Endothelial cell of umbilical vein (primary cell): ENCODE data around the gene VPS36. TPM values are rescaled to one million over a fixed set of nuclear protein-coding genes. Genes with fewer than 3 reads are reported as not detected.

Experiments
- BruUV-seq: library from RNA; stranded (reverse); fragments of 400-500 nt; replicated peaks from 2 replicates; lab custom pipeline; 2021; lab: Mats Ljungman, UMichigan
- CTCF ChIA-PET: fragments of 300-600, 350-600 bp; sonication (Branson Sonifier 250); formaldehyde crosslinking; loops from one replicate; lab custom pipeline; 2021; ENCODE audit warnings: antibody characterized with exemption, inconsistent platforms; lab: Charles Lee
- POLR2A ChIA-PET: fragments of 300-600, 350-600 bp; sonication (Branson Sonifier 250); formaldehyde crosslinking; loops from one replicate; lab custom pipeline; 2021; ENCODE audit warnings: antibody characterized with exemption, inconsistent platforms; lab: Charles Lee
- DNase-seq: peaks from one replicate; pipeline ENCODE4 v3.0.0-alpha.2; 2011; ENCODE audit warnings: low read depth, low spot score
- FAIRE-seq: peaks from 2 replicates; lab custom pipeline; 2011; peaks lifted over from hg19 to GRCh38; lab: Jason Lieb, UNC
- H2AFZ ChIP-seq: 2 replicates; pipeline ENCODE4 v1.6.0; 2012; ENCODE audit warnings: low read depth, low read length, control low read depth, inconsistent platforms
- H3K27ac ChIP-seq: 2 replicates; pipeline ENCODE4 v1.5.1; 2011; ENCODE audit warnings: low read depth, mild to moderate bottlenecking, control low read depth, low read length, moderate library complexity; ENCODE audit not compliant: insufficient read depth
- H3K27me3 ChIP-seq, 2 experiments: 2 replicates each; pipeline versions ENCODE4 v1.6.0 to v1.6.1; 2011; ENCODE audit warnings: low read length in 2 of 2, mixed read lengths in 1 of 2; ENCODE audit not compliant: control insufficient read depth in 2 of 2, insufficient read depth in 2 of 2
- H3K36me3 ChIP-seq, 2 experiments: 2 replicates in 1 of 2; 3 replicates in 1 of 2; pipeline ENCODE4 v1.5.1; 2011; ENCODE audit warnings: low read length in 2 of 2, mild to moderate bottlenecking in 1 of 2, moderate library complexity in 1 of 2; ENCODE audit not compliant: control insufficient read depth in 2 of 2, insufficient read depth in 2 of 2; ENCODE audit errors: extremely low read depth in 1 of 2
- H3K4me1 ChIP-seq: 3 replicates; pipeline ENCODE4 v1.5.1; 2011; ENCODE audit warnings: mild to moderate bottlenecking, low read length; ENCODE audit not compliant: control insufficient read depth, insufficient read depth; ENCODE audit errors: extremely low read depth
- H3K4me2 ChIP-seq: 2 replicates; pipeline ENCODE4 v1.6.1; 2011; ENCODE audit warnings: low read length, control low read depth, mixed read lengths; ENCODE audit not compliant: insufficient read depth
- H3K4me3 ChIP-seq, 3 experiments: fragments of 200-600 bp in 1 of 3; sonication (generic), shearing (Covaris generic) in 1 of 3; replicated peaks in 1 of 3; 2 replicates each; pipeline ENCODE4 v1.5.1; 2011 to 2016; ENCODE audit warnings: control low read depth in 3 of 3, low read length in 3 of 3, mild to moderate bottlenecking in 2 of 3, inconsistent platforms in 1 of 3, low read depth in 1 of 3, moderate library complexity in 1 of 3; ENCODE audit not compliant: insufficient read depth in 1 of 3
- H3K79me2 ChIP-seq: 2 replicates; pipeline ENCODE4 v1.6.0; 2012; ENCODE audit warnings: low read length, inconsistent platforms; ENCODE audit not compliant: control insufficient read depth, insufficient read depth
- H3K9ac ChIP-seq: replicated peaks from 2 replicates; pipeline ENCODE3; 2011; ENCODE audit warnings: low read length, control low read depth; ENCODE audit not compliant: insufficient read depth; ENCODE audit errors: extremely low read depth
- H3K9me1 ChIP-seq: replicated peaks from 3 replicates; pipeline ENCODE4 v1.6.0; 2011; ENCODE audit warnings: mild to moderate bottlenecking, low read length; ENCODE audit not compliant: control insufficient read depth, insufficient read depth; ENCODE audit errors: extremely low read depth
- H3K9me3 ChIP-seq: replicated peaks from 2 replicates; pipeline ENCODE4 v1.5.1; 2012; ENCODE audit warnings: low read length, inconsistent platforms; ENCODE audit not compliant: control insufficient read depth, insufficient read depth
- H4K20me1 ChIP-seq: replicated peaks from 2 replicates; pipeline ENCODE3; 2011; ENCODE audit warnings: mild to moderate bottlenecking, low read length; ENCODE audit not compliant: control insufficient read depth, insufficient read depth; ENCODE audit errors: extremely low read depth
- EZH2 ChIP-seq: IDR thresholded peaks from 2 replicates; pipeline ENCODE4 v1.6.1; 2012; ENCODE audit warnings: borderline replicate concordance, low read depth, mild to moderate bottlenecking, moderate library complexity, low read length, inconsistent platforms; ENCODE audit not compliant: severe bottlenecking
- FOS ChIP-seq: IDR thresholded peaks from 2 replicates; pipeline ENCODE4 v1.6.1; 2011; ENCODE audit warnings: mild to moderate bottlenecking, low read length, moderate library complexity, borderline replicate concordance; ENCODE audit not compliant: insufficient read depth
- GATA2 ChIP-seq: IDR thresholded peaks from 2 replicates; pipeline ENCODE4 v1.7.0; 2011; ENCODE audit warnings: low read depth, mild to moderate bottlenecking, moderate library complexity, mixed read lengths, low read length; ENCODE audit not compliant: insufficient read length, insufficient read depth
- JUN ChIP-seq: IDR thresholded peaks from 2 replicates; pipeline ENCODE4 v1.6.1; 2011; ENCODE audit warnings: borderline replicate concordance, low read depth; ENCODE audit not compliant: insufficient read length, insufficient read depth
- MAX ChIP-seq: IDR thresholded peaks from 2 replicates; pipeline ENCODE4 v1.6.1; 2011; ENCODE audit not compliant: insufficient read depth, insufficient read length
- MYC ChIP-seq: IDR thresholded peaks from one replicate; pipeline ENCODE4 v1.6.1; 2011; ENCODE audit warnings: mild to moderate bottlenecking, low read depth, low read length
- POLR2A ChIP-seq: IDR thresholded peaks from 2 replicates; pipeline ENCODE4 v1.6.1; 2012; ENCODE audit warnings: low read depth, mild to moderate bottlenecking, control low read depth, low read length
- POLR2AphosphoS5 ChIP-seq: IDR thresholded peaks from 2 replicates; pipeline ENCODE4 v1.6.1; 2012; ENCODE audit warnings: low read depth, mild to moderate bottlenecking, control low read depth, low read length, moderate library complexity; ENCODE audit not compliant: insufficient read depth
- dilution Hi-C: fragments of 300-500 bp; cut with MboI; formaldehyde crosslinking; loops from one replicate; pipeline ENCODE4 v1.15.0; 2019; ENCODE audit warnings: low sequenced_read_pairs; ENCODE audit not compliant: extremely low pct_ligation_motif_present
- intact Hi-C: fragments of 100-400 bp; cut with micrococcal nuclease; formaldehyde crosslinking; loops from one replicate; pipeline ENCODE4 v1.10.0; 2022
- polyA plus RNA-seq, 4 experiments: library from polyadenylated mRNA; depleted of rRNA in 3 of 4; stranded (reverse) in 3 of 4; unstranded in 1 of 4; fragments of >200 nt; gene quantifications; 2 replicates each; pipeline versions ENCODE4 v1.2.1 to v1.2.3, GENCODE V29; 2011 to 2012; ENCODE audit warnings: missing spikeins in 1 of 4
- total RNA-seq: library from RNA; stranded (reverse); gene quantifications from 2 replicates; pipeline ENCODE4 v1.2.3, GENCODE V29; 2021
- TF ChIP-seq, protein P1 (sequence below), 2 donors: IDR thresholded peaks; 1 replicate in 1 of 2; 2 replicates in 1 of 2; pipeline ENCODE4 v1.5.1; 2011; ENCODE audit warnings: low read length in 2 of 2, mild to moderate bottlenecking in 2 of 2, moderate library complexity in 2 of 2, control low read depth in 1 of 2, inconsistent platforms in 1 of 2, low read depth in 1 of 2; ENCODE audit not compliant: insufficient read depth in 1 of 2; ENCODE audit errors: extremely low read depth in 1 of 2

Gene VPS36
- total and polyA plus RNA-seq, 2 donors (not counting 3 experiments of a cell fraction or from before 2014, with no cell fraction given), result 14.3 to 32.3 TPM

GRCh38 chr13:52374873-52375411 is 75.5 kb downstream of the VPS36 start:
- no peak overlapping the region for H3K4me2 ChIP-seq
- peaks cover 2 to 11% of the 10 kb centered on the region in 2 experiments for H3K36me3 ChIP-seq
- BruUV-seq, result no TSS peak
- peaks cover 34% of the 10 kb centered on the region for H3K4me1 ChIP-seq
- no peaks in the 10 kb centered on the region for H3K9me1 ChIP-seq
- H3K4me3 ChIP-seq, result no peak overlapping the region
- no peak overlapping the region for H3K27ac ChIP-seq
- TF ChIP-seq GATA2 (no peak), FOS (no peak), POLR2A (no peak), POLR2AphosphoS5 (no peak), MAX (no peak), EZH2 (no peak), JUN (no peak), MYC (no peak)
- TF ChIP-seq, protein P1, sequence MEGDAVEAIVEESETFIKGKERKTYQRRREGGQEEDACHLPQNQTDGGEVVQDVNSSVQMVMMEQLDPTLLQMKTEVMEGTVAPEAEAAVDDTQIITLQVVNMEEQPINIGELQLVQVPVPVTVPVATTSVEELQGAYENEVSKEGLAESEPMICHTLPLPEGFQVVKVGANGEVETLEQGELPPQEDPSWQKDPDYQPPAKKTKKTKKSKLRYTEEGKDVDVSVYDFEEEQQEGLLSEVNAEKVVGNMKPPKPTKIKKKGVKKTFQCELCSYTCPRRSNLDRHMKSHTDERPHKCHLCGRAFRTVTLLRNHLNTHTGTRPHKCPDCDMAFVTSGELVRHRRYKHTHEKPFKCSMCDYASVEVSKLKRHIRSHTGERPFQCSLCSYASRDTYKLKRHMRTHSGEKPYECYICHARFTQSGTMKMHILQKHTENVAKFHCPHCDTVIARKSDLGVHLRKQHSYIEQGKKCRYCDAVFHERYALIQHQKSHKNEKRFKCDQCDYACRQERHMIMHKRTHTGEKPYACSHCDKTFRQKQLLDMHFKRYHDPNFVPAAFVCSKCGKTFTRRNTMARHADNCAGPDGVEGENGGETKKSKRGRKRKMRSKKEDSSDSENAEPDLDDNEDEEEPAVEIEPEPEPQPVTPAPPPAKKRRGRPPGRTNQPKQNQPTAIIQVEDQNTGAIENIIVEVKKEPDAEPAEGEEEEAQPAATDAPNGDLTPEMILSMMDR (IDR thresholded peaks at IDR 0.05; ENCODE audit: extremely low read depth in 1 of 2, insufficient read depth in 1 of 2, low read depth in 1 of 2, low read length in 2 of 2), result no peak
- FAIRE-seq (no peak), DNase-seq (peak; percentile 10)
- ChIA-PET CTCF (interaction anchor here (1.3 to 5.0 kb wide), 4 partner anchors 10 to 75 kb away, joined by 3 to 43 read pairs (median 4); partner anchors contain the start of gene VPS36), POLR2A (interaction anchor here (1.6 kb wide), 1 partner anchor 76 kb away, joined by 4 read pairs; the partner anchor contains the start of gene VPS36)
- no peak overlapping the region for H3K9ac ChIP-seq
- intact Hi-C loops, result loop anchor here (2.0 kb wide), 1 partner anchor 30 kb away; no protein-coding TSS in a partner anchor
- no peaks in the 10 kb centered on the region for H4K20me1 ChIP-seq
- dilution Hi-C loops, result no loop called here
- H2AFZ ChIP-seq, result no peak overlapping the region
- no peaks in the 10 kb centered on the region for H3K79me2 ChIP-seq
- no peaks in the 10 kb centered on the region for H3K9me3 ChIP-seq
- no peaks in the 10 kb centered on the region for H3K27me3 ChIP-seq
